ENCODE results near the gene PHRF1.

The PHRF1 gene

DNA sequence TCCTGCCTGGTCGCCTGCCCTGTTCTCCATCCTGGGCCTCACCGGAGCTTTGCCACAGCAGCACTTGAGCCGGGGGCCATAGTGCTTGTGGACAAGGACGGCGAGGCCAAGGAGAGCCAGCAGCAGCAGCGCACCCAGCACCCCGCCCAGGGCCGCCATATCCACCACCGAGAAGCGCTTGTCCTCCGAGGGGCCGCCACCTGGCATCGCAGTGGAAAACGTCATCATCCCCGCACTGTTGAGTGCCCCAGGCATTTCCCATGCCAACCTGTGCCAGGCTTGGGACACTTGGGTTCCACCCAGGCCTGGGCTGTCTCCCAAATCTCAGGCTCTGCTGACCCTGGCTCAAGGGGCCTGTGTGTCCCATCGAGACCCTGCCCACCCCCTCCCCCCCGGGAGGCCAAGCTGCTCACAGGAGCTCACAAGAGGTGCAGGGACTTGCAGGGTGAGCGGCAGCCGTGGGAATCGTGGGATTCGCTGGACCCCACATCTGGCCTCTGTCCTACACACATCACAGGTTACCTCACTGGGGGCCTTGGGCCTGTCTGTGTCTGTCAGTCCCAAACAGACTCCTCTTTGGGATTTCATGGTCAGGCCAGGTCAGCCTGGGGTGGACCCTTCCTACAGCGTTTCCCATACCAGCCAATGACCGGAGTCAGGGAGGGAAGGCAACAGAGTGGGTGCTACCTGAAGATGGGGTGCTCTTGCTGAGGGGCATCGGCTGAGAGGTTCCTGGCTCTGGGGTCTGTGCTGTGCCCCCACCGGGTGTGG is 41.8 kb downstream of the PHRF1 start:
- Histone ChIP-seq H3K36me3 (ENCODE audit: control insufficient read depth, low read depth, low read length) (peaks cover under 1% of the 10 kb centered on the region), H3K9ac (ENCODE audit: low read length) (no peak overlapping the region), H3K9me3 (ENCODE audit: control insufficient read depth, low read depth, low read length) (no peaks in the 10 kb centered on the region), H3K27ac (ENCODE audit: low read length) (no peak overlapping the region), H3K4me3 (ENCODE audit: low read length) (no peak overlapping the region), H3K4me1 (ENCODE audit: control insufficient read depth, low read depth, low read length) (no peaks in the 10 kb centered on the region), H3K27me3 (ENCODE audit: control insufficient read depth, insufficient read depth, low read length) (no peaks in the 10 kb centered on the region)

DNA sequence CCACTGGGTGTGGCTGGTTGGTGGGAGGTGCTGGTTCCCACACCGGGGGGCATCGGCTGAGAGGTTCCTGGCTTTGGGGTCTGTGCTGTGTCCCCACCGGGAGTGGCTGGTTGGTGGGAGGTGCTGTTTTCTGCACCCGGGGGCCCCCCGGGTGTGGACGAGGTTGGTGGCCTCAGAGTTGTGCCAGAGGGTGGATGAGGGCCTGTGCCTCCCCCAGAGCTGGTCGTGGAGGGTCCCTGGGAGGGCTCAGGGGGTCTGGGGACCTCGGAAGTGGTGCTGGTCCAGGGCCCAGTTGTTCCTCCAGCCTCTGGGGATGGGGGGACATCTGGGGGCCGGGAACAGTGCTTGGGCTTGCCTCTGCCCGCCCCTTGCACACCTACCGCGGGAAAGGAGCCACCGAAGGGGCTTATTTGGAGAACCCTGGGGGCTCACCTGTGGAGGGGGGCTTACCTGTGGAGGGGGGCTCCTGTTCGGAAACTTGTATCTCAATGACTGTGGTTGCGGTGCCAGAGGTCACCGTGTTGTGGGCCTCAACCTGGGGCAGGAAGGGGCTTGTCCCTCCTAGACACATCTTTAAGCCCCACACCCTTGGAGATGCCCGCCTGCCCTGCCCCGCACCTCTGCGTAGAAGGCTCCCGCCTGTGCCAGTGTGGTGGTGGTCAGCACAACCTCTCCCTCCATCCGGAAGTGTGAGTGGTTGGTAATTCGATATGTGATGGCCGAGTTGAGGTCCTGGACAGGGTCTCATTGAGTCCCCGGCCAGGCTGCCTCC is 42.8 kb downstream of the PHRF1 start:
- no peak overlapping the region for H3K9ac ChIP-seq (ENCODE audit: low read length)
- H3K36me3 ChIP-seq (ENCODE audit: control insufficient read depth, low read depth, low read length): no peaks in the 10 kb centered on the region
- no peaks in the 10 kb centered on the region for H3K4me1 ChIP-seq (ENCODE audit: control insufficient read depth, low read depth, low read length)
- H3K4me3 ChIP-seq (ENCODE audit: low read length): no peak overlapping the region
- no peak overlapping the region for H3K27ac ChIP-seq (ENCODE audit: low read length)
- no peaks in the 10 kb centered on the region for H3K9me3 ChIP-seq (ENCODE audit: control insufficient read depth, low read depth, low read length)
- H3K27me3 ChIP-seq (ENCODE audit: control insufficient read depth, insufficient read depth, low read length): no peaks in the 10 kb centered on the region

DNA sequence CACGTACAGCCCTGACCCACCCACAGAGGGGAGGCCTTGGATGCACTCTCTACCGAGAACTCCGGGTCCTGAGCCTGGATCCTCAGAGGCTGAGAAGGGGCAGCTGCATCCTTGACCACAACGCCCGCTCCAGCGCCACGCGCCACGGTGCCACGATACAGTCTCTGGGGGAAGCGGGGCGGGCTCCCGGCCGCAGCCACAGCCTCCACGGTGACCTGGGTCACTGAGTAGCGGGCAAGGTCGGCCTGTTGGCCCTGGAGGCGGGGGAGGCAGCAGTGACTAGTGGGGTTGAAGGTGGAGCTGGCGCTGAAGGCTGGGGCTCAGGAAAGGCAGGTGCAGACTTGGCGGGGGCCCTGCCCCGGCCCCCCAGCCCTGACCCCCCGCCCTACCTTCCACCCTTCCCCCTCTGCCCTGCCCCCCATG is 43.4 kb downstream of the PHRF1 start:
- H3K36me3 ChIP-seq (ENCODE audit: control insufficient read depth, low read depth, low read length): no peaks in the 10 kb centered on the region
- no peak overlapping the region for H3K4me3 ChIP-seq (ENCODE audit: low read length)
- no peaks in the 10 kb centered on the region for H3K27me3 ChIP-seq (ENCODE audit: control insufficient read depth, insufficient read depth, low read length)
- H3K4me1 ChIP-seq (ENCODE audit: control insufficient read depth, low read depth, low read length): no peaks in the 10 kb centered on the region
- no peak overlapping the region for H3K27ac ChIP-seq (ENCODE audit: low read length)
- H3K9me3 ChIP-seq (ENCODE audit: control insufficient read depth, low read depth, low read length): no peaks in the 10 kb centered on the region
- H3K9ac ChIP-seq (ENCODE audit: low read length): no peak overlapping the region

DNA sequence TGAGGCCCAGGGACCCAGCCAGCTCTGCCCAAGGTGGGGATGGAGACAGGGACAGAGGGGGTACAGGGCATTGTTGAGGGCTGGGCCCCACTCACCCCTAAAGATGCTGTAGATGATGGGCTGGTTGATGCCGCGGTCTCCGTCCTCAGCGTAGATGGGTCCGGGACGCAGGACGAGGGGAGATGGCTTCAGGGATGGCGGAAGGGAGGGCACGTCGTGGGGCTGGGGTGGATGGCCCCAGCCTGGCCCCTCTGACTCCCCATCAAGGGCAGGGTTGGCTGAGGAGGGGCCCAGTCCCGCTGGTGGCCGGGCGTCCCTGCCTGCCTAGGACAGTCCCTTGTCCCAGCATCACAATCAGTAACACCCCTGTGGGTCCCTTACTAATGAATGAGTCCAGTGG is 43.9 kb downstream of the PHRF1 start:
- Histone ChIP-seq H3K4me1 (ENCODE audit: control insufficient read depth, low read depth, low read length) (no peaks in the 10 kb centered on the region), H3K36me3 (ENCODE audit: control insufficient read depth, low read depth, low read length) (no peaks in the 10 kb centered on the region), H3K9me3 (ENCODE audit: control insufficient read depth, low read depth, low read length) (no peaks in the 10 kb centered on the region), H3K4me3 (ENCODE audit: low read length) (no peak overlapping the region), H3K27me3 (ENCODE audit: control insufficient read depth, insufficient read depth, low read length) (peaks cover under 1% of the 10 kb centered on the region), H3K27ac (ENCODE audit: low read length) (no peak overlapping the region), H3K9ac (ENCODE audit: low read length) (no peak overlapping the region)

DNA sequence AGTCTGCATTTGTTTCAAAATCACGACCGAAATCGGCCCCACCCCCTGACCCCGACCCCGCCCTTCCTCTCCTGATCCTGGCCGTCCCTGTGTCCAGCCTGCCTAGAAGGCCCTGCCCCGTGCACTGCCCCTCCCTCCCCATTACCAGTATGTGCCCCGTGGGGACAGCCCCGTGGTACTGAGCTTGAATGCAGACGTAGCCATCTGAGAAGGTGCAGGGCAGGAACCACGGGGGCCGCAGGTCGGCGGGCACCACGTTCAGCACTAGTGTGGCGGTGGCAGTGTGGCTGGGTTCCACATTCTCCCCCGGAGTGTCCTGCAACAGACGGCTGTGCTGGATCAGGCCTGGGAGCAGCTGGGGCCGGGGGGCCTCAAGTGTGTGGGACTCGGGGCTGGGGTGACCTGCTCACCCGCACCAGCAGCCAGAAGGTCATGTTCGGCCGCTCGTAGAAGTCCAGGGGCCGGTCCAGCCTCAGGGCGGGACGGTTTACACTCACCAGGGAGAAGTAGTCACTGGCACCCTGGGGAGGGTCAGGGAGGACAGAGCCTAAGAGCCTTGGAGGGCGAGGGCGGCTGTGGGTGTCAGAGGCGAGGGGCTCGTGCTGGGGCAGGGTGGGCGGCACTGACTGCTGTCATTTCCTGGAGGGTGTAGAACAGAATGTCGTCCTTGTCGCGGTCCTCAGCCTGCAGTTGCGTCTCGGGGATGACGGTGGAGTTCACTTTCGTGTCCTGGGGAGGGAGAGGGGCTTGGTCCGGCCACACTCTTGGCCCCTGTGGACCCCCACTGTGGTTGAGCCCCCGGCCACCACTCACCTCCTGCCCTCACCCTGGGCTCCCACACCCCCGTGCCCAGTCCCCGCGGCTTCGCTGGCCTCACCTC is 44.9 kb downstream of the PHRF1 start:
- no peaks in the 10 kb centered on the region for H3K4me1 ChIP-seq (ENCODE audit: control insufficient read depth, low read depth, low read length)
- no peak overlapping the region for H3K4me3 ChIP-seq (ENCODE audit: low read length)
- peaks cover 10% of the 10 kb centered on the region for H3K27me3 ChIP-seq (ENCODE audit: control insufficient read depth, insufficient read depth, low read length)
- no peak overlapping the region for H3K9ac ChIP-seq (ENCODE audit: low read length)
- H3K27ac ChIP-seq (ENCODE audit: low read length): no peak overlapping the region
- no peaks in the 10 kb centered on the region for H3K36me3 ChIP-seq (ENCODE audit: control insufficient read depth, low read depth, low read length)
- no peaks in the 10 kb centered on the region for H3K9me3 ChIP-seq (ENCODE audit: control insufficient read depth, low read depth, low read length)

DNA sequence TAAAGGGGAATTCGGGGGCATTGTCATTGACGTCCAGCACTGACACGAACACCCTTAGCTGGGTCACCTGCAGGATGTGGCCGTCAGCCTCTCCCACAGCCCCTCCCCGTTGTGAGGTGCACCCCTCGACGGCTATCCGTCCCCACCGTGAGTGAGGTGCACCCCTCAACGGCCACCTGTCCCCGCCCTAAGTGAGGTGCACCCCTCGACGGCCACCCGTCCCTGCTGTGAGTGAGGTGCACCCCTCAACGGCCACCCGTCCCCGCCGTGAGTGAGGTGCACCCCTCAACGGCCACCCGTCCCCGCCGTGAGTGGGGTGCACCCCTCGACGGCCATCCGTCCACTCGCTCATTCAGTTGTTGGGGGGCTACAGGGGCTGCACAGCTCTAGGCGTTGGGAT is 45.6 kb downstream of the PHRF1 start:
- Histone ChIP-seq H3K9me3 (ENCODE audit: control insufficient read depth, low read depth, low read length) (no peaks in the 10 kb centered on the region), H3K27me3 (ENCODE audit: control insufficient read depth, insufficient read depth, low read length) (peaks cover 16% of the 10 kb centered on the region), H3K4me1 (ENCODE audit: control insufficient read depth, low read depth, low read length) (no peaks in the 10 kb centered on the region), H3K9ac (ENCODE audit: low read length) (no peak overlapping the region), H3K36me3 (ENCODE audit: control insufficient read depth, low read depth, low read length) (no peaks in the 10 kb centered on the region), H3K27ac (ENCODE audit: low read length) (no peak overlapping the region), H3K4me3 (ENCODE audit: low read length) (no peak overlapping the region)

DNA sequence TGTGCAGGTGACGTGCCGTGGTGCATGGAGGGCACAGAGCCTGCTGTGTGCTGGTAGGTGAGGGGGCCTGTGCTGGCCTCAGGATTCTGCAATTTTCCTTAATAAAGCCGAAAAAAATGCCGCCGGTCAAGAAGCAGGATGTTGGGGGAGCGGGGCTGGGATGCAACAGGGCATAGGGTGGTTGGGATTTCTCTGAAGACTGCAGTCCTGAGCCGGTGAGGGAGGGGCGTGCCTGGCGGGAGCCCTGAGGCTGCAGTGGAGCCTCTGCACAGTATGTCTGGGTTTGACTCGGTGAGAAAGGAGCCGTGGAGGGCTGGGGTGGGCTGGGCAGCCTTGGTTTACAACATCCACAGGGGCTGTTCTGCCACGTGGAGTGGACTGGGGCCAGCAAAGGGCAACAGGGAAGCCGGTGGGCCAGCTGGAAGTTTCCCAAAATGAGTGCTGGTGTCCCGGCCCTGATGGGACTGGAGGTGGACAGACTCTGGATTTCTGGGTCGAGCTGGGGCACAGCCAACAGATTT is 47.1 kb downstream of the PHRF1 start:
- Histone ChIP-seq H3K27ac (ENCODE audit: low read length) (no peak overlapping the region), H3K36me3 (ENCODE audit: control insufficient read depth, low read depth, low read length) (no peaks in the 10 kb centered on the region), H3K4me3 (ENCODE audit: low read length) (no peak overlapping the region)

DNA sequence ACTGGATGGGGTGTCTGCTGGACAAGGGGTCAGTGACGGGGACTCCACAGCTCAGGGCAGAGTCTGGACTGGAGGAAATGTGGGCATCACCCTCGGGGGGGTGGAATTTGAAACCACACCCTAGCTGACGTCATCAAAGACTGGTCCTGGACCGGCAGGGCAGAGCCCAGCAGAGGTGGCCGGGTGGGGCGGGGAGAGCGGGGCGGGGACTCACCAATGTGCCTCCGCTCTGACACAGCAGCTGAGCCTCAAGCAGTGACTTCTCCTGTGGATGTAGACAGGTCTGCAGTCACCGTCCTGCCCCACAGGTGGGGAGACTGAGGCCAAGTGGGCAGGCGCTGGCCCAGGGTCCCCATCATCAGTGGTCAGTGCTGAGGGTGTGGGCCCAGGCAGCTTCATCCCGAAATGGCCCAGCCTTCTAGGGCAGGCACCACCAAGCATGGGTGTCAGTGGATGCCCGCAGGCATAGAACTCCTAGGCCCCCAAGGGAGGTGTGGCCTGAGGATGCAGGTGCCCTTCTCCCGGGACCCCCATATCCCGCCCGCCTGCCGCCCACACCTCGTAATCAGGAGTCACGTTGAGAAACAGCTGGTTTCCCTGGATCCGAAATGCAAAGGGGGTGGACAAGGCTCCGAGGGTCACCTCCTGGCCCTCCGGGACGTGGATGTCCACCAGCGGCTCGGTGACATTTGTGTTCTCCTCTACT is 47.9 kb downstream of the PHRF1 start:
- H3K27ac ChIP-seq (ENCODE audit: low read length): no peak overlapping the region
- peaks cover 35% of the 10 kb centered on the region for H3K27me3 ChIP-seq (ENCODE audit: control insufficient read depth, insufficient read depth, low read length)
- no peaks in the 10 kb centered on the region for H3K9me3 ChIP-seq (ENCODE audit: control insufficient read depth, low read depth, low read length)
- no peak overlapping the region for H3K9ac ChIP-seq (ENCODE audit: low read length)
- no peaks in the 10 kb centered on the region for H3K4me1 ChIP-seq (ENCODE audit: control insufficient read depth, low read depth, low read length)
- no peak overlapping the region for H3K4me3 ChIP-seq (ENCODE audit: low read length)
- no peaks in the 10 kb centered on the region for H3K36me3 ChIP-seq (ENCODE audit: control insufficient read depth, low read depth, low read length)

More for the DNA sequence above, 47.1 kb downstream of the PHRF1 start:
- Histone ChIP-seq H3K9me3 (ENCODE audit: control insufficient read depth, low read depth, low read length) (no peaks in the 10 kb centered on the region), H3K9ac (ENCODE audit: low read length) (no peak overlapping the region), H3K4me1 (ENCODE audit: control insufficient read depth, low read depth, low read length) (no peaks in the 10 kb centered on the region), H3K27me3 (ENCODE audit: control insufficient read depth, insufficient read depth, low read length) (peaks cover 27% of the 10 kb centered on the region)

DNA sequence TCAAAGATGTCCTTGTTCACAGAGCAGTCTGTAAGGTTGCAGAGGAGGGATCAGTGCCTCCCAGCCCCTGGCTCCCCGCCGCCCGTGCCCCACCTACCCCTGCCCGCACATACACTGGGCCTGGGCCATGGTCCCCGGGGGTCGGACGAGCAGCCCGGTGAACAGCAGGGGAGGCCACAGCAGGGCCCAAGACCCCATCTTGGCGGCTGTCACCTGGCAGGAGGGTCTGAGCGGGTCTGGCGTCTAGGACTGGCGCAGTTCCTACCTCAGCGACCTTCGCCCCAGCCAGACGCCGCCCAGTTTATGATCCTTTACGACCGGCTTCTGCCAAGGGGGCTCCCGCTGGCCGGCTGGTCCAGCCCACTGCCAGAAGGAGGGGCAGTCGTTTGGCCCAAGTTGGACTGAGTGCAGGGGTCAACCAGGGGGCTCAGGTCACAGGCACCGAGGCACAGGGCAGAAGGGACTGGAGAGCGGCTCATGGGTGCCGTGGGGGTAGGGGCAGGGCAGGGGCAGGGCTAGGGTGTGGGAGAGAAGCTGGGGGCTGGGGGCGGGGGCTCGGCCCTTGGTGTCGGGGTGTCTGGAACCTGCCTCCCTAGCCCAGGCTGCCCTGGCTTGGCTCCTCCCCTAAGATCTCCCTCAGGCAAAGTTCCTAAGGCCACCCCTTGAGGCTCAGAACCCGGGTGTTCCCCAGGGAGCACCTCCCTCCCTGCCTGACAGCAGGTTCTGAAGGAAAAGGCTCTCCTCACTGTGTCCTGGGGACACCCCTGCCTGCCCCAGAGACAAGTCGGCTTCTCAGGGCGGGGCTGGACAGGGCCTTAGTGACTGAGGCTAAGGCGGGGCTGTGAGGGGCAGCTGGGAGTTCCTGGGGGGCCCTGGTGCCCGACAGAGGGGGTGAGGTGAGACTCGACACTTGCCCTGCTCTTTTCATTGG is 48.7 kb downstream of the PHRF1 start, which contains the start of gene CDHR5:
Gene CDHR5 (minus strand): TSS at position 251 of the 931 bp plus-strand sequence. CDS start 53 bp downstream, at position 198.
- peaks cover 39% of the 10 kb centered on the region for H3K27me3 ChIP-seq (ENCODE audit: control insufficient read depth, insufficient read depth, low read length)
- no peak within 1 kb of the TSS for H3K9ac ChIP-seq (ENCODE audit: low read length)
- H3K36me3 ChIP-seq (ENCODE audit: control insufficient read depth, low read depth, low read length): no peaks in the 10 kb centered on the region

DNA sequence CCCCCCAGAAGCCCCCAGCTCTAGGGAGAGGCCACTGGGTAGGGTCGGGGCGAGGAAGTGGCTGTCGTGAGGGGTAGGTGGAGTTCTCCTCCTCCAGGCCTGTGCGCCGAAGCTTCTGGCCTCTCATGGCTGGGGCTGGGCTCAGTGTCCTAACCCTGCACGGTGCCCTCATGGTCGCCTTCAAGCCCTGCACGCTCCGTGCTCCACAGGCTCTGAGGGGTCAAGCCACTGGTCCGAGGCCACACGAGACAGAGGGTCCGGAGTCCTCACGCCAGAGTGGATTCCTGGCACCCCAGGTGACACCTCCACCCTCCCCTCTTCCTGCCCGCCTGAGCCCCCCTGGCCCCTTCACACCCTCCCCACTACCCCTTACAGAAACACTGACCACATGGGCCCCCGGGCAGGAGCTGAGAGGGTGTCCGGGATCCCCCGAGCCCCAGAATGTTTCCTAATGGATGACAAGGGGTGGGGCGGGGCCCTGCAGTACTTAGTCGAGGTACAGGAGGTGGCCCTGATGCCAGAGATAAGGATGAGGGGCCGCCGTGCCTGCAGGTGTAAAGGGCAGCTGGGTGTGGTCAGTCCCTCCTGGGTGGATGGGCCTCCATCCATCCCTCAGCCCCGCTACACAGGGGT is 49.5 kb downstream of the PHRF1 start:
- peaks cover 39% of the 10 kb centered on the region for H3K27me3 ChIP-seq (ENCODE audit: control insufficient read depth, insufficient read depth, low read length)
- H3K9ac ChIP-seq (ENCODE audit: low read length): no peak overlapping the region
- no peaks in the 10 kb centered on the region for H3K36me3 ChIP-seq (ENCODE audit: control insufficient read depth, low read depth, low read length)
- no peak overlapping the region for H3K4me3 ChIP-seq (ENCODE audit: low read length)
- no peaks in the 10 kb centered on the region for H3K4me1 ChIP-seq (ENCODE audit: control insufficient read depth, low read depth, low read length)
- no peaks in the 10 kb centered on the region for H3K9me3 ChIP-seq (ENCODE audit: control insufficient read depth, low read depth, low read length)
- H3K27ac ChIP-seq (ENCODE audit: low read length): no peak overlapping the region

More for the DNA sequence above, 48.7 kb downstream of the PHRF1 start, which contains the start of gene CDHR5:
- Histone ChIP-seq H3K9me3 (ENCODE audit: control insufficient read depth, low read depth, low read length) (no peaks in the 10 kb centered on the region), H3K4me1 (ENCODE audit: control insufficient read depth, low read depth, low read length) (no peaks in the 10 kb centered on the region), H3K4me3 (ENCODE audit: low read length) (no peak within 1 kb of the TSS), H3K27ac (ENCODE audit: low read length) (no peak within 1 kb of the TSS)
